Ovary (tissue), 3 donors: ENCODE results near the gene PCDHGB3.

Source experiments
- EP300 ChIP-seq: sonication (generic); formaldehyde crosslinking; IDR thresholded peaks from one replicate; pipeline ENCODE4 v1.6.1; 2017; ENCODE audit warnings: antibody characterized with exemption
- POLR2A ChIP-seq: fragments of 450-650 bp; IDR thresholded peaks from one replicate; pipeline ENCODE4 v1.6.1; 2017; ENCODE audit warnings: antibody characterized with exemption, mild to moderate bottlenecking, moderate library complexity
- TF ChIP-seq, protein P1 (sequence below), 3 donors: fragments of 450-650 bp in 2 of 3; fragments of 200-600 bp in 1 of 3; IDR thresholded peaks; one replicate each; pipeline versions ENCODE4 v1.5.1 to v1.8.0; 2016 to 2022; ENCODE audit warnings: antibody characterized with exemption in 3 of 3, mild to moderate bottlenecking in 1 of 3
- donor health status: DM: no; HTN: no; CAD: no.

DNA sequence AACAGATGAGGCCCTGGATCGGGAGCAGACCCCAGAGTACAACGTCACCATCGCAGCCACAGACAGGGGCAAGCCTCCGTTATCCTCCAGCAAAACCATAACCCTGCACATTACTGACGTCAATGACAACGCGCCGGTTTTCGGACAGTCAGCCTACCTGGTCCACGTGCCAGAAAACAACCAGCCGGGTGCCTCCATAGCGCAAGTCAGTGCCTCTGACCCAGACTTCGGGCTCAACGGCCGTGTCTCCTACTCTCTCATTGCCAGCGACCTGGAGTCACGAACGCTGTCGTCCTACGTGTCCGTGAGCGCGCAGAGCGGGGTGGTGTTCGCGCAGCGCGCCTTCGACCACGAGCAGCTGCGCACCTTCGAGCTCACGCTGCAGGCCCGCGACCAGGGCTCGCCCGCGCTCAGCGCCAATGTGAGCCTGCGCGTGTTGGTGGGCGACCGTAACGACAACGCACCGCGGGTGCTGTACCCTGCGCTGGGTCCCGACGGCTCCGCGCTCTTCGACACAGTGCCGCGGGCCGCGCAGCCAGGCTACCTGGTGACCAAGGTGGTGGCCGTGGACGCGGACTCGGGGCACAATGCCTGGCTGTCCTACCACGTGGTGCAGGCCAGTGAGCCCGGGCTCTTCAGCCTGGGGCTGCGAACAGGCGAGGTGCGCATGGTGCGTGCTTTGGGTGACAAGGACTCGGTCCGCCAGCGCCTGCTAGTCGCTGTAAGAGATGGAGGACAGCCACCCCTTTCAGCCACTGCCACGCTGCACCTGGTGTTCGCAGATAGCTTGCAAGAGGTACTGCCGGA is 49.2 kb downstream of the PCDHGB3 start:
- TF ChIP-seq, protein P1, sequence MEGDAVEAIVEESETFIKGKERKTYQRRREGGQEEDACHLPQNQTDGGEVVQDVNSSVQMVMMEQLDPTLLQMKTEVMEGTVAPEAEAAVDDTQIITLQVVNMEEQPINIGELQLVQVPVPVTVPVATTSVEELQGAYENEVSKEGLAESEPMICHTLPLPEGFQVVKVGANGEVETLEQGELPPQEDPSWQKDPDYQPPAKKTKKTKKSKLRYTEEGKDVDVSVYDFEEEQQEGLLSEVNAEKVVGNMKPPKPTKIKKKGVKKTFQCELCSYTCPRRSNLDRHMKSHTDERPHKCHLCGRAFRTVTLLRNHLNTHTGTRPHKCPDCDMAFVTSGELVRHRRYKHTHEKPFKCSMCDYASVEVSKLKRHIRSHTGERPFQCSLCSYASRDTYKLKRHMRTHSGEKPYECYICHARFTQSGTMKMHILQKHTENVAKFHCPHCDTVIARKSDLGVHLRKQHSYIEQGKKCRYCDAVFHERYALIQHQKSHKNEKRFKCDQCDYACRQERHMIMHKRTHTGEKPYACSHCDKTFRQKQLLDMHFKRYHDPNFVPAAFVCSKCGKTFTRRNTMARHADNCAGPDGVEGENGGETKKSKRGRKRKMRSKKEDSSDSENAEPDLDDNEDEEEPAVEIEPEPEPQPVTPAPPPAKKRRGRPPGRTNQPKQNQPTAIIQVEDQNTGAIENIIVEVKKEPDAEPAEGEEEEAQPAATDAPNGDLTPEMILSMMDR (IDR thresholded peaks at IDR 0.05), result no peak
- no peak for TF ChIP-seq EP300
- no peak for TF ChIP-seq POLR2A
